HG02885 (cell line): Measurements from ENCODE around the gene CCDC136.

Experiments used
- ATAC-seq: cut with Tn5 transposase; IDR thresholded peaks from one replicate; pipeline ENCODE4 v1.9.1; 2021; ENCODE audit warnings: mild to moderate bottlenecking; ENCODE audit not compliant: unreplicated experiment, poor library complexity

The CCDC136 gene

GRCh38 chr7:128775744-128776474, 15.9 kb upstream of the CCDC136 start, which contains the start of gene OPN1SW:
Gene OPN1SW, minus strand, starts transcription at chr7:128775794. Its CDS starts 13 bp downstream, at chr7:128775781.
- ATAC-seq, result no peak

GRCh38 chr7:128777156-128778123, 14.3 kb upstream of the CCDC136 start:
- no peak for ATAC-seq

- no peak for ATAC-seq
These were observed 12.8 kb upstream of the CCDC136 start for GRCh38 chr7:128778946-128779345.

- ATAC-seq, result no peak
These were observed 10.6 kb upstream of the CCDC136 start for GRCh38 chr7:128781126-128781525.

- ATAC-seq, result no peak
These were observed 9.9 kb upstream of the CCDC136 start for GRCh38 chr7:128781851-128782250.

- ATAC-seq, result no peak
These were observed 8.5 kb upstream of the CCDC136 start for GRCh38 chr7:128783143-128783861.

GRCh38 chr7:128785738-128786137, 6.0 kb upstream of the CCDC136 start:
- no peak for ATAC-seq

GRCh38 chr7:128788446-128789412, 3.0 kb upstream of the CCDC136 start:
- no peak for ATAC-seq

GRCh38 chr7:128790315-128791041, 1.3 kb upstream of the CCDC136 start:
- peak; percentile 26 for ATAC-seq

- no peak for ATAC-seq
These were observed 182 bp downstream of the CCDC136 start for GRCh38 chr7:128791972-128792327.

- ATAC-seq, result no peak
These were observed 858 bp downstream of the CCDC136 start for GRCh38 chr7:128792471-128793180.

- no peak for ATAC-seq
These were observed 1.4 kb downstream of the CCDC136 start for GRCh38 chr7:128793181-128793547.

- ATAC-seq, result no peak
These were observed 2.3 kb downstream of the CCDC136 start for GRCh38 chr7:128794020-128794419.

- no peak for ATAC-seq
These were observed 2.7 kb downstream of the CCDC136 start for GRCh38 chr7:128794436-128794835.

GRCh38 chr7:128795129-128795528, 3.4 kb downstream of the CCDC136 start:
- ATAC-seq, result no peak

GRCh38 chr7:128796327-128796726, 4.6 kb downstream of the CCDC136 start:
- ATAC-seq, result no peak

- no peak for ATAC-seq
These were observed 7.7 kb downstream of the CCDC136 start for GRCh38 chr7:128799451-128799850.

- ATAC-seq, result no peak
These were observed 8.8 kb downstream of the CCDC136 start for GRCh38 chr7:128800567-128800966.
